NK-92 (cell line): ENCODE measurements around the gene C19orf47.
"Not testable (repeated sequence)": the region's sequence is repeated elsewhere in the genome, so short reads cannot be mapped to it uniquely, and the experiment has no call there.

Experiments used
- DNase-seq: peaks from one replicate; lab custom pipeline; 2025; ENCODE audit not compliant: unreplicated experiment; lab: John Stamatoyannopoulos, UW

The C19orf47 gene

DNA sequence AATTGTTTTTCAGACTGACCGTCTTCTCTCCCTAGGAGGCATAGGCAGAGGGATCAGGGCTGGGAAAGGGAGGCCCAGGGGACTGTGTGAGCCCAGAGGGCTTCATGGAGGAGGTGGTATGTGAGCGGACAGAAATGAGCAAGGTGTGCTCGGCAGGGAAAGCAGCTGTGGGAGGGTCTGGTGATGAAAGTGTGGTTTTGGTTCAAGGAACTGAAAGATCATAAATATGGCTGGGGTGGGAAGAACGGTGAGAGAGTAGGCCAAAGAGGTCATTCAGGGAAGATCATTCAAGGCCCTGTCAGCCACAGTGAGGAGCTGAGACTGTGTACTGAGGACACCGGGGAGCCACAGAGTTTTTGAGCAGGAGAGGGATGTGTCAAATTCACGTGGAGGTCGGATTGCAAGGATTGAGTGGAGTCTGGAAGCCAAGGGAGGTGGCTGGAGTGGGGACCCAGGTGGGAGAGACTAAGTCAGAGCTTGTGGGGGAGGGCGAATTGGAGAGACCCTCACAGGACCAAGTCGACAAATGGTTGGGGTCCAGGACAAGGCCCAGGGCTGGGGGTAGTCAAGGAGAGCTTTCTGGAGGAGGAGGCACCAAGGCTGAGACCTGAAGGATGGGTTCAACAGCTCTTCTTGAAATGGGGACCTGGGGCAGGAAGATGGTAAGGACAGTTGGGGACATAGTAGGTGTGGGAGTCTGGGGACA lies 7.9 kb upstream of the C19orf47 start:
- no peak for DNase-seq

DNA sequence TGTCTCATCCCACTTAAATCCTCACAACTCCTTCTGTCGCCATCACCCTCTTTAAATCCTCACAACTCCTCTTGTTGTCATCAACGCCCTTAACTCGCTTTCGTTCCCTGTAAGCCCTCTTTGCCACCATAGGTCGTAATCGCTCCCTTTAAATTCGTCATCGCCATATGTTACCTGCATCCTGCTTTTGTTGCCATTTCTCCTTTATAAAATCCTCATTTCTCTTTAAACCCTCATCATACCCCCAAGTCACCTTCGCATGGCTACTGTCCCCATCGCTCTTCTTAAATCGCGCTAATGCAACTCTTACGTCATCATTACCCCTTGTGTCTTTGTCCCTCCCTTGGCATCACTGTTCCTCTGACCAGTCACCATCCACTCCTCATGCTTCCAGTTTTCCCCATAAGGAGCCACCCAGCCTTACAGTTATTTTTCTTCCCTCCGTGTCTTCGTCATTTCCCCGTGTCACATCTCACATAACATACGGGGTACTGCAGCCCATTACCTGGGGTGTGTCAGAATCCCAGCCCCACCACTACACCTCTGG lies 837 bp upstream of the C19orf47 start:
- no peak for DNase-seq

GRCh38 chr19:40344422-40344821 lies 3.8 kb downstream of the C19orf47 start:
- no peak for DNase-seq

DNA sequence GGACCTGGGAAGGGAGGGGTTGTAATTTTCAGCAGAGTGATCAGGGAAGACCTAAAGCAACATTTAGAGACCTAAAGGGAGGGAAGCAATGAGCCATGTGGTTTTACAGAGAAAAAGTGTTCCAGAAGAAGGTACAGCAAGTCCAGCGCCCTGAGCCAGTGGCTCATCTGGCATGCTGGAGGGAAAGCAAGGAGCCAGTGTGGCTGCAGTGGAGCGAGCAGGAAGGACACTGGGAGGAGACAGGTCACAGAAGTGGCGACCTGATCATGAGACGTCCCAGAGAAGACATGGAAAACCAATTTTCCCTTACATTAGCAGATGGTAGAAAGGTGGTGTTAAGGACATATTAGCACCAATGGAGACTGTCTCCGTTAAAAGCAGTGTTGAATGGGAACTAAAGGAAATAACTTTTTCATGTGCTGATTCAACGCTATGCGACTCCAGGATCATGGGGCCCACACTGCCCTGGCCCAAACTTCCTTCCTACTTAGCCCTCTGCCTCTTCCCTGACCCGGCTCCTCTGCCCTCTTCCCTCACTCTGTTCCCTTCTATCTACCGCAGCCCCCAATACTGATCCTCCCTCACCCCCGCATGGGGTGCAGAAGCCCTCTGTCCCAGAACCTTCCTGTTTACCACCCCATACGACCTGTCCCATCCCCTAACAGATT lies 5.4 kb downstream of the C19orf47 start:
- DNase-seq = no peak

GRCh38 chr19:40341601-40342482 lies 6.4 kb downstream of the C19orf47 start:
- no peak for DNase-seq

GRCh38 chr19:40339018-40339728 lies 9.0 kb downstream of the C19orf47 start:
- no peak for DNase-seq

DNA sequence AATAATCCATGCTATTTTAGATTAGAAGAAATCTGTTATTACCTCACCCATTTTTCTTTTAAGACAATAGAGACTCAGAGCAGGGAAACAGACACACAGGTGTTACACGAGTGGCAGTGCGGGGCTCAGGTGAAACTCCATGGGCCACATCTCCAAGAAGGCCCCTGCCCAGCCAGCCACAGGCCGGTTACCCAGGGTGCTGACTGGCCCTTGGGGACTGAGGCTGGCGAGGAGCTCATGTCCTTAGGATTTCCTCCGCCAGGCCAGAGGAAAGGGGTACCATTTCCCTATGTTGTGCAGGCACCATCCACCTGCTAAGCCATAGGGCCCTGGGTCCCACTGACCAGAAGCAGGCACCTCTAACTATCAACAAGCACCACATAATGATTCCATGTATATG lies 10.6 kb downstream of the C19orf47 start:
- no peak for DNase-seq

DNA sequence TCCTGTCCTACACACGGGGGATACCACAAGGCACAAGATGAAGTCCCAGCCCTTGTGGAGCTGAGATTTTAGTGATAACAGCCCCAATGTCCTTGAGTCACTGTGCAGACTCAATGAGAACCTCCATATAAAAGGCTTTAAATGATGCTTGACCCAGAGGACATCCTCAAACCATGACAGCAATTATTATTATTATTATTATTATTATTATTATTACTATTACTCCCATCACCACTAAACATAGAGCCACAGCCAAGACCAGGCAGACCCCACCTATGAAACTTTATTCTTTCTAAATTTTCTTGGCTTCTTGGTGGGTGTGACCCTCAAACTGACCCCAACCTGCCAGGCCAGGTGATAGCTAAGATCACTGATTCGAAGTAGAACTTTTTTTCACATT lies 11.1 kb downstream of the C19orf47 start:
- no peak for DNase-seq

GRCh38 chr19:40336601-40336900 lies 11.6 kb downstream of the C19orf47 start:
- DNase-seq = no peak

DNA sequence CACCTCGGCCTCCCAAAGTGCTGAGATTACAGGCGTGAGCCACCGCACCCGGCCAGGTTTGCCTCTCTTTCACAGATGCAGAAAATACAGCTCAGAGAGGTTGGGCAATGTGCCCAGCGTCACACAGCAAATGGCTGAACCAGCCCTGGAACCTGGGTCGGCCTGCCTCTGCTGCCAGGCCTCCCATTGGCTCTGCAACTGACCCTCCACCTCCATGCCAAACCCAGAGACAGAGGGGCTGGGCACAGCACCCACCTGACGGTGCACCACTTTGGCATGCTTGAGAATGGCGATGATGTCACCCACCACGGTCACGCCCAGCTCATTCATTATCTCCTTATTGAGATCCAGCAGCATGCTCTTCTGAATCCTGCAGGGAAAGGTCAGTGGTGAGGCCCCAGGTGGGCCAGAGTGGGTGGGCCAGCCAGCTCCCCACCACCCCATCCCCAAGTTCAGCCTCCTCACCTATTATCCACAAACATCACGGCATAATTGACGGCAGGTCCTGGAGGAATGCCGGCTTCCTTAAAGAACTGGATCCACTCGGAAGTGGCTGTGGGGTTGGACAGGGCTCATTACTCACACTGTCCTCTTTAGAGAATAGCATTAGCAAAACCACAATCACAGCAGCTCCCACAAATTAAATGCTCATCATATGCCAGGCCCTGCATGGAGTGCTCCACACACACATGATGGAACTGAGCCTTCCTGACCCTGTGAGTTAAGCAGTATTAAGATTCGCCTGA lies 12.2 kb downstream of the C19orf47 start:
- no peak for DNase-seq

DNA sequence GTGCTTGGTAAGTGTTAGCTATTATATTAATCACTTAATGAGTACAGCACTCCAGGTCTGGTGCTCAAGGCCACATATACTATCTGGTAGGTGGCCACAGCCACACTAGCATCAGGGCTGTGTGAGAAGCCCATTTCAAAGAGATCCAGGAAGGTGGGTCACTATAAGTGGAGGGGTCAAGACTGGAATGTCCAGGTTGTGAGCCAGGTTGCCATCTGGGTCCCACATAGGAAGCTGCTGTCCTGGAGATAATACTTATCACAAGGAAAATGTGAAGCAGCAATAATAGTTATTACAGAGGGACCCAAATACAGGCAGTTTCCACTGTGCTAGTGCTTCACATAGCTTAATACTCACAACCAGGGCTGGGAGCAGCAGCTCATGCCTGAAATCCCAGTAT lies 13.1 kb downstream of the C19orf47 start:
- no peak for DNase-seq

GRCh38 chr19:40333083-40333482 lies 15.1 kb downstream of the C19orf47 start:
- not testable (repeated sequence) for DNase-seq

GRCh38 chr19:40332669-40333068 lies 15.5 kb downstream of the C19orf47 start:
- no peak for DNase-seq

DNA sequence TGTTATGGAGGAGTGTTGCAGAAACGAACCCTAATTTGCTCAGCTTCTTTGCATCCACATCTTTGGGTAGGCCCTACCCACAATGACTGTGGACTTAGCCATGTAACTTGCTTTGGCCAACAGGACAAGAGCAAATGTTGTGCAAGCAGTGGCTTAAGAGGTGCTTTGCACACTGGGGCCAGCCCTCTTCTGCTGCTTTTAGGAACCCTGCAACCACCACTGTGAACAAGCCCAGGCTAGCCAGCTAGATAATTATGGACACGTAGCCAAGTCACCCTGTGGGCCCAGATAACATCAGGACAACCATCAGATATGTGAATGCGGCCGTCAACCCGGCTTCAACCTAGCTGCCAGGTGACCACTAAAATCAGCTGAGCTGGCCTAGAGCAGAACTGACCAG lies 17.1 kb downstream of the C19orf47 start:
- DNase-seq = no peak

- DNase-seq = no peak
Measured at GRCh38 chr19:40326201-40326600, 22.0 kb downstream of the C19orf47 start.

DNA sequence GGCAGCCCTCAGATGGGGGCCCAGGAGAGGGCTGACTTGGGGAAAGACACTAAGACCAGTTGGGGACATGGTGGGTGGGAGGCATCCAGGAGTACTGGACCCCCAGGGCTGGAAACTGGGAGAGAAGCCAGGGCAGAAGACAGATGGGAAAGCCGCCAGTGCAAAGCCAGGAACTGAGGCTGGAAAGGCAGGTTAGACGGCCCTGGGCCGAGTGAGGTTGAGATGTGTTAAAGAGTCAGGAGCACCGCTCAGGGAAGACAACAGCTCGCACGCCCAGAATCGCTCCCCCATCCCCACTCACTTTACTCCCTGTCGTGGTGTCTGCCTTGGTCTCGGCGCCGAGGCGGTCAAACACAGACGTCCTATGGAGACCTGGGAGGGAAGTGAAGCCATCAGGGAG lies 24.5 kb downstream of the C19orf47 start:
- no peak for DNase-seq

DNA sequence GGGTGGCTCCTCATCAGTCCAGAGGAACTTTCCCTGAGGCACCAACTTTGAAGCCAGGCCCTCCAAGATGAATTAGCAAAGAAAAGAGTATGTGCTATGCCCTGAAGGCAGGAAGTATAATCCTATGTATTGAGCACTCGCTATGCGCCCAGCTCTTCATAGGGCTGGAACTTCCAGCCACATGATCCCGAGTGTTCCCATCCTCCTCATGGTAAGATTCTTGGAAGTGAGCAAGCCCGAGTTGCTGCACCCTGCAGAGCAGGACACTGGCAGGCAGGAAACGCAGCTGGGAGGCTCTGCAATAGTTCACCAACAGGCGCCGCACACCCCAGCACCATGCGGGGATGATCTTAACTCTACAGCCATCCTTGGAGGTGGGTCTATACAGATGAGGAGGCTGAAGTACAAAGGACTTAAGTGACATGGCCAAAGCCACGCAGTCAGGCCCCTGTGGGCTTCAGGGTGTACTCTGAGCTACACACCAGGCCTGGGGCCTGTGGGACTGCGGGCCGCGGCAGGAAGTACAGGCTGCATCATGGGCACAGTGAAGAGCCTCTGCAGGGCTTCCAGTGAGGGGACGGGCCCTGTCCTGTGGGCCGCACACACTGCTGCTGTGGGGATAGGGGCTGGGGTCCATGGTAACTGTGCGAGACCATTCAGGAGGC lies 25.1 kb downstream of the C19orf47 start:
- no peak for DNase-seq

DNA sequence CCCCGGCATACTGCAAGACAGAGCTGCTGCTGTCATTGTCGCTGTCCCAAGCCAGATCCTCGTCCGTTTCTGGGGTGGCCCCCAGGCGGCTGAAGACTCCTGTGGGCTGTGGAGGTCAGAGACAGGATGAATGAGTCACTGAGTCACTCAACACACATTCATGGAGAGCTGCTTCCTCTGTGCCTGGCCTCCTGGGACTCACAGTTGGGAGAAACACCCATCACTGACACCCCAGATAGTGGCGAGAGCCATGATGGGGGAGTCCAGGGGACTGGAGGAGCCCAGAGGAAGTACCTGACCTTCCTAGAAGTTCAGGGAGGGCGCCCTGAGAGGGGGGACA lies 26.0 kb downstream of the C19orf47 start:
- no peak for DNase-seq

- DNase-seq = no peak
Measured at GRCh38 chr19:40321566-40322270, 26.5 kb downstream of the C19orf47 start.
